Measurements from ENCODE around the gene CTSE. TPM values are rescaled to one million over a fixed set of nuclear protein-coding genes. Genes with fewer than 3 reads are reported as not detected.

The CTSE gene
- not detected in 2 replicates for total RNA-seq

GRCh38 chr1:206023695-206024094, at the start of gene CTSE:
Gene CTSE, minus strand, starts transcription at chr1:206023895. Its CDS starts 104 bp downstream, at chr1:206023791.

GRCh38 chr1:206052919-206053610, 29.4 kb upstream of the CTSE start, which contains the start of gene RHEX:
Gene RHEX, plus strand, starts transcription at chr1:206053173. Its CDS starts 44,656 bp downstream, at chr1:206097829.

GRCh38 chr1:206002871-206003801, 20.6 kb downstream of the CTSE start, which contains the start of gene RAB7B:
Gene RAB7B, minus strand, starts transcription at chr1:206003395. Its CDS starts 9,260 bp downstream, at chr1:205994135.

Other genes starting within 250 kb of the CTSE start
- 19.5 and 32.9 TPM in 2 replicates for gene RAB29, start 248.4 kb downstream of the CTSE start, total RNA-seq
- gene SLC41A1, start 210.7 kb downstream of the CTSE start, total RNA-seq = 15.4 and 24.0 TPM in 2 replicates
- under 0.01 TPM in 1 of 2 replicates, not detected in the other for gene PM20D1, start 173.8 kb downstream of the CTSE start, total RNA-seq
- gene SLC26A9, start 80.4 kb downstream of the CTSE start, total RNA-seq = not detected in 2 replicates
- gene RAB7B, start 20.5 kb downstream of the CTSE start, total RNA-seq = 12.4 and 16.7 TPM in 2 replicates
- gene RHEX, start 29.3 kb upstream of the CTSE start, total RNA-seq = not detected in 2 replicates
- not detected in 2 replicates for gene AVPR1B, start 93.5 kb upstream of the CTSE start, total RNA-seq
- gene FAM72A, start 178.9 kb upstream of the CTSE start, total RNA-seq = 1.7 and 6.5 TPM in 2 replicates
- 58.5 and 77.7 TPM in 2 replicates for gene SRGAP2, start 179.6 kb upstream of the CTSE start, total RNA-seq

All from smooth muscle cell of trachea (primary cell).